Neural cell (in vitro differentiated cells): ENCODE results near the gene EML6. TPM values are rescaled to one million over a fixed set of nuclear protein-coding genes. Genes with fewer than 3 reads are reported as not detected.

Experiments used
- H2AFZ ChIP-seq: fragments of 200-600, 300-800 bp; sonication (generic), shearing (Covaris generic); 2 replicates; pipeline ENCODE4 v1.6.0; 2014; ENCODE audit warnings: low read depth, mild to moderate bottlenecking, antibody characterized with exemption, low read length, moderate library complexity
- H3F3A ChIP-seq: fragments of 200-600 bp; shearing (Covaris generic); 2 replicates; pipeline ENCODE4 v1.6.1; 2016; ENCODE audit warnings: mild to moderate bottlenecking, moderate library complexity, mixed read lengths, antibody characterized with exemption, low read length; ENCODE audit not compliant: insufficient read depth, poor library complexity, severe bottlenecking
- H3K27ac ChIP-seq: fragments of 200-600, 300-800 bp; sonication (generic), shearing (Covaris generic); 2 replicates; pipeline ENCODE4 v1.5.1; 2014; ENCODE audit warnings: mild to moderate bottlenecking, low read length, moderate library complexity
- H3K27me3 ChIP-seq: fragments of 300-800, 200-600 bp; sonication (generic), shearing (Covaris generic); 2 replicates; pipeline ENCODE4 v1.6.0; 2014; ENCODE audit warnings: mild to moderate bottlenecking, low read depth, low read length, moderate library complexity; ENCODE audit not compliant: insufficient read depth
- H3K36me3 ChIP-seq: fragments of 300-800, 200-600 bp; sonication (generic), shearing (Covaris generic); 2 replicates; pipeline ENCODE4 v1.5.1; 2014; ENCODE audit warnings: mild to moderate bottlenecking, antibody characterized with exemption, low read length, moderate library complexity; ENCODE audit not compliant: insufficient read depth
- H3K4me2 ChIP-seq: fragments of 300-800, 200-600 bp; sonication (generic), shearing (Covaris generic); 2 replicates; pipeline ENCODE4 v1.6.0; 2014; ENCODE audit warnings: mild to moderate bottlenecking, low read length
- H3K4me3 ChIP-seq: fragments of 300-800, 200-600 bp; sonication (generic), shearing (Covaris generic); 2 replicates; pipeline ENCODE4 v1.5.1; 2014; ENCODE audit warnings: mild to moderate bottlenecking, low read length, moderate library complexity
- H3K79me2 ChIP-seq: fragments of 200-600 bp; shearing (Covaris generic); replicated peaks from 2 replicates; pipeline ENCODE4 v1.6.0; 2014; ENCODE audit warnings: mild to moderate bottlenecking, low read length, moderate library complexity; ENCODE audit not compliant: insufficient read depth
- H3K9ac ChIP-seq: fragments of 300-800, 200-600 bp; sonication (generic), shearing (Covaris generic); 2 replicates; pipeline ENCODE4 v1.6.1; 2016; ENCODE audit warnings: mild to moderate bottlenecking, low read length, mixed read lengths
- H3K9me2 ChIP-seq: fragments of 200-600 bp; shearing (Covaris generic); 2 replicates; pipeline ENCODE4 v1.6.1; 2016; ENCODE audit warnings: mild to moderate bottlenecking, low read length, mixed read lengths; ENCODE audit not compliant: insufficient read depth
- H3K9me3 ChIP-seq: fragments of 200-600, 300-800 bp; sonication (generic), shearing (Covaris generic); 2 replicates; pipeline ENCODE4 v1.6.1; 2016; ENCODE audit warnings: mild to moderate bottlenecking, mixed run types, low read length, moderate library complexity, mixed read lengths
- H4K20me1 ChIP-seq: fragments of 200-600 bp; shearing (Covaris generic); 2 replicates; pipeline ENCODE4 v1.6.1; 2016; ENCODE audit warnings: mild to moderate bottlenecking, mixed run types; ENCODE audit not compliant: insufficient read depth
- EP300 ChIP-seq: fragments of 450-650 bp; conservative IDR thresholded peaks from 2 replicates; pipeline ENCODE4 v1.6.1; 2014; ENCODE audit warnings: antibody characterized with exemption, mild to moderate bottlenecking, moderate library complexity; ENCODE audit not compliant: poor library complexity, severe bottlenecking
- EZH2 ChIP-seq: fragments of 200-600, 300-800 bp; shearing (Covaris generic), sonication (generic); IDR thresholded peaks from 2 replicates; pipeline ENCODE4 v1.6.1; 2014; ENCODE audit warnings: antibody characterized with exemption, low read length, borderline replicate concordance, mild to moderate bottlenecking; ENCODE audit not compliant: insufficient read depth, poor library complexity, severe bottlenecking
- MXI1 ChIP-seq: fragments of 450-650 bp; conservative IDR thresholded peaks from 2 replicates; pipeline ENCODE4 v1.6.1; 2014; ENCODE audit warnings: antibody characterized with exemption, mild to moderate bottlenecking; ENCODE audit not compliant: poor library complexity, severe bottlenecking
- POLR2AphosphoS5 ChIP-seq: IDR thresholded peaks from 2 replicates; pipeline ENCODE4 v1.6.1; 2012
- RAD21 ChIP-seq: fragments of 450-650 bp; conservative IDR thresholded peaks from 2 replicates; pipeline ENCODE4 v1.6.1; 2014; ENCODE audit warnings: antibody characterized with exemption, mild to moderate bottlenecking, moderate library complexity
- REST ChIP-seq: IDR thresholded peaks from 2 replicates; pipeline ENCODE4 v1.6.1; 2012; ENCODE audit warnings: borderline replicate concordance
- SMC3 ChIP-seq: fragments of 450-650 bp; conservative IDR thresholded peaks from 2 replicates; pipeline ENCODE4 v1.6.1; 2014; ENCODE audit warnings: antibody characterized with exemption, mild to moderate bottlenecking, moderate library complexity; ENCODE audit not compliant: poor library complexity
- TAF1 ChIP-seq: IDR thresholded peaks from 2 replicates; pipeline ENCODE4 v1.6.1; 2012; ENCODE audit warnings: low read depth
- polyA plus RNA-seq: library from polyadenylated mRNA; depleted of rRNA; stranded (reverse); fragments of >200 nt; gene quantifications from 2 replicates; pipeline ENCODE4 v1.2.3, GENCODE V29; 2014
- TF ChIP-seq, protein P1 (sequence below): fragments of 450-650 bp; IDR thresholded peaks from 2 replicates; pipeline ENCODE4 v1.5.1; 2014; ENCODE audit warnings: antibody characterized with exemption, mild to moderate bottlenecking, moderate library complexity; ENCODE audit not compliant: poor library complexity, severe bottlenecking

The EML6 gene
- polyA plus RNA-seq, 1 donor from 2014 or later: 13.4 TPM

- H4K20me1 ChIP-seq: no peaks in the 10 kb centered on the region
- no peaks in the 10 kb centered on the region for H3K9me3 ChIP-seq
- H3K79me2 ChIP-seq: no peaks in the 10 kb centered on the region
- no peak overlapping the region for H3K4me2 ChIP-seq
- H3K9ac ChIP-seq: no peak overlapping the region
- no peak overlapping the region for H2AFZ ChIP-seq
- TF ChIP-seq POLR2AphosphoS5 (no peak), EP300 (no peak), MXI1 (no peak), RAD21 (no peak), REST (no peak), SMC3 (no peak), TAF1 (no peak), EZH2 (no peak)
- TF ChIP-seq, protein P1, sequence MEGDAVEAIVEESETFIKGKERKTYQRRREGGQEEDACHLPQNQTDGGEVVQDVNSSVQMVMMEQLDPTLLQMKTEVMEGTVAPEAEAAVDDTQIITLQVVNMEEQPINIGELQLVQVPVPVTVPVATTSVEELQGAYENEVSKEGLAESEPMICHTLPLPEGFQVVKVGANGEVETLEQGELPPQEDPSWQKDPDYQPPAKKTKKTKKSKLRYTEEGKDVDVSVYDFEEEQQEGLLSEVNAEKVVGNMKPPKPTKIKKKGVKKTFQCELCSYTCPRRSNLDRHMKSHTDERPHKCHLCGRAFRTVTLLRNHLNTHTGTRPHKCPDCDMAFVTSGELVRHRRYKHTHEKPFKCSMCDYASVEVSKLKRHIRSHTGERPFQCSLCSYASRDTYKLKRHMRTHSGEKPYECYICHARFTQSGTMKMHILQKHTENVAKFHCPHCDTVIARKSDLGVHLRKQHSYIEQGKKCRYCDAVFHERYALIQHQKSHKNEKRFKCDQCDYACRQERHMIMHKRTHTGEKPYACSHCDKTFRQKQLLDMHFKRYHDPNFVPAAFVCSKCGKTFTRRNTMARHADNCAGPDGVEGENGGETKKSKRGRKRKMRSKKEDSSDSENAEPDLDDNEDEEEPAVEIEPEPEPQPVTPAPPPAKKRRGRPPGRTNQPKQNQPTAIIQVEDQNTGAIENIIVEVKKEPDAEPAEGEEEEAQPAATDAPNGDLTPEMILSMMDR: no peak
- H3K27me3 ChIP-seq: no peaks in the 10 kb centered on the region
- no peaks in the 10 kb centered on the region for H3K9me2 ChIP-seq
- H3K4me3 ChIP-seq: no peak overlapping the region
- H3K36me3 ChIP-seq: no peaks in the 10 kb centered on the region
- no peaks in the 10 kb centered on the region for H3F3A ChIP-seq
- H3K27ac ChIP-seq: no peak overlapping the region
Observed at GRCh38 chr2:54887850-54888545, 164.5 kb downstream of the EML6 start.

GRCh38 chr2:54889053-54889452 is 165.6 kb downstream of the EML6 start:
- H3K79me2 ChIP-seq: no peaks in the 10 kb centered on the region
- H3K9me3 ChIP-seq: no peaks in the 10 kb centered on the region
- H2AFZ ChIP-seq: no peak overlapping the region
- H3K9ac ChIP-seq: no peak overlapping the region
- no peaks in the 10 kb centered on the region for H3K27me3 ChIP-seq
- no peak overlapping the region for H3K27ac ChIP-seq
- H3K4me3 ChIP-seq: no peak overlapping the region
- no peaks in the 10 kb centered on the region for H3K9me2 ChIP-seq
- no peak overlapping the region for H3K4me2 ChIP-seq
- TF ChIP-seq MXI1 (no peak), POLR2AphosphoS5 (no peak), SMC3 (no peak), REST (no peak), EZH2 (no peak), EP300 (no peak), TAF1 (no peak), RAD21 (no peak)
- TF ChIP-seq, protein P1: no peak
- no peaks in the 10 kb centered on the region for H3K36me3 ChIP-seq
- H3F3A ChIP-seq: no peaks in the 10 kb centered on the region
- no peaks in the 10 kb centered on the region for H4K20me1 ChIP-seq
